Activated CD4-positive, alpha-beta T cell treated with anti-CD3 and anti-CD28 coated beads, Interleukin-10, Interleukin-2, amounts not matched to agents 100 ng/mL and 50 ng/mL, durations not matched to agents 16 hours and 8 hours (primary cell): ENCODE results near the gene CENPVL1.
"Not testable (repeated sequence)": the region's sequence is repeated elsewhere in the genome, so short reads cannot be mapped to it uniquely, and the experiment has no call there.

Experiments
- DNase-seq: peaks from one replicate; pipeline ENCODE4 v3.0.0-alpha.2; 2020

The CENPVL1 gene

GRCh38 chrX:51710277-51711164 is at the start of gene CENPVL1:
CENPVL1 (plus strand) TSS chrX:51710512; CDS start chrX:51710512, 0 bp downstream.
- DNase-seq = not testable (repeated sequence)

- peak; percentile 16 for DNase-seq
Measured at GRCh38 chrX:51665981-51666380, 44.3 kb upstream of the CENPVL1 start.

- not testable (repeated sequence) for DNase-seq
Measured at GRCh38 chrX:51679689-51680433, 30.5 kb upstream of the CENPVL1 start.

- DNase-seq = not testable (repeated sequence)
Measured at GRCh38 chrX:51681808-51682719, 28.2 kb upstream of the CENPVL1 start.

- DNase-seq = not testable (repeated sequence)
Measured at GRCh38 chrX:51682720-51683062, 27.6 kb upstream of the CENPVL1 start, which contains the start of gene CENPVL2. CENPVL2 (minus strand) TSS chrX:51682831; CDS start chrX:51682831, 0 bp downstream.

GRCh38 chrX:51694254-51694653 is 16.1 kb upstream of the CENPVL1 start:
- DNase-seq = no peak

GRCh38 chrX:51697397-51697796 is 12.9 kb upstream of the CENPVL1 start:
- DNase-seq = no peak

GRCh38 chrX:51712943-51713647 is 2.8 kb downstream of the CENPVL1 start:
- not testable (repeated sequence) for DNase-seq

GRCh38 chrX:51728202-51728601 is 17.9 kb downstream of the CENPVL1 start:
- DNase-seq = no peak

GRCh38 chrX:51737091-51737490 is 26.8 kb downstream of the CENPVL1 start:
- no peak for DNase-seq

- no peak for DNase-seq
Measured at GRCh38 chrX:51742586-51742985, 32.3 kb downstream of the CENPVL1 start.

GRCh38 chrX:51743179-51743957 is 33.1 kb downstream of the CENPVL1 start, which contains the start of gene GSPT2:
GSPT2 (plus strand) TSS chrX:51743442; CDS start chrX:51743627, 185 bp downstream.
- DNase-seq = peak; percentile 75

GRCh38 chrX:51747671-51748070 is 37.4 kb downstream of the CENPVL1 start:
- no peak for DNase-seq

- no peak for DNase-seq
Measured at GRCh38 chrX:51759055-51759839, 48.9 kb downstream of the CENPVL1 start.

GRCh38 chrX:51760657-51761056 is 50.3 kb downstream of the CENPVL1 start:
- DNase-seq = no peak
